Measurements from ENCODE around the gene OPCML.

GRCh38 chr11:132976115-132976514, 556.2 kb downstream of the OPCML start:
- TF ChIP-seq POLR2AphosphoS5 (IDR thresholded peaks at IDR 0.05) (no peak), POLR2A (IDR thresholded peaks at IDR 0.05) (no peak), CTCF (IDR thresholded peaks at IDR 0.05) (no peak)

Measured in transverse colon (tissue), 4 donors.